Tibial nerve (tissue), 4 donors: ENCODE data around the gene CHTF8. TPM values are rescaled to one million over a fixed set of nuclear protein-coding genes. Genes with fewer than 3 reads are reported as not detected.
"Not testable (repeated sequence)": the region's sequence is repeated elsewhere in the genome, so short reads cannot be mapped to it uniquely, and the experiment has no call there.

ENCODE experiments used
- DNase-seq, 2 donors: peaks; one replicate each; pipeline ENCODE4 v3.0.0-alpha.2; 2019; ENCODE audit warnings: low spot score in 2 of 2
- H3K27ac ChIP-seq, 4 donors: fragments of 200-600 bp; sonication (generic) in 3 of 4; one replicate each; pipeline ENCODE4 v1.5.1; 2017 to 2019; ENCODE audit warnings: mild to moderate bottlenecking in 1 of 4
- H3K27me3 ChIP-seq, 2 donors: fragments of 200-600 bp; sonication (generic) in 1 of 2; one replicate each; pipeline versions ENCODE4 v1.5.1 to v1.6.0; 2017 to 2019
- H3K36me3 ChIP-seq, 3 donors: fragments of 200-600 bp; sonication (generic); one replicate each; pipeline ENCODE4 v1.5.1; 2018 to 2019
- H3K4me1 ChIP-seq, 4 donors: fragments of 200-600 bp; sonication (generic) in 3 of 4; one replicate each; pipeline ENCODE4 v1.5.1; 2017 to 2019
- H3K4me3 ChIP-seq, 4 donors: fragments of 200-600 bp; sonication (generic) in 3 of 4; one replicate each; pipeline ENCODE4 v1.5.1; 2017 to 2019; ENCODE audit warnings: mild to moderate bottlenecking in 1 of 4, moderate library complexity in 1 of 4
- H3K9me3 ChIP-seq, 4 donors: fragments of 200-600 bp; sonication (generic) in 3 of 4; one replicate each; pipeline ENCODE4 v1.5.1; 2017 to 2019
- CTCF ChIP-seq, 5 experiments: fragments of 200-600 bp in 3 of 5; fragments of 450-650 bp in 2 of 5; sonication (generic) in 3 of 5; IDR thresholded peaks; one replicate each; pipeline ENCODE4 v1.5.1; 2016 to 2019; ENCODE audit warnings: antibody characterized with exemption in 5 of 5, mild to moderate bottlenecking in 3 of 5, moderate library complexity in 2 of 5
- EP300 ChIP-seq, 2 donors: sonication (generic); formaldehyde crosslinking; IDR thresholded peaks; one replicate each; pipeline ENCODE4 v1.6.1; 2017; ENCODE audit warnings: antibody characterized with exemption in 2 of 2, mild to moderate bottlenecking in 1 of 2
- POLR2A ChIP-seq, 2 donors: fragments of 450-650 bp; IDR thresholded peaks; one replicate each; pipeline ENCODE4 v1.6.1; 2017; ENCODE audit warnings: antibody characterized with exemption in 2 of 2, mild to moderate bottlenecking in 2 of 2, moderate library complexity in 2 of 2
- WGBS, 2 donors: methylation state at CpG; one replicate each; pipeline ENCODE4 v1.1.5; 2018; 5-methylcytosine and 5-hydroxymethylcytosine counted together
- total RNA-seq, 4 donors: library from RNA; depleted of rRNA; stranded (reverse); fragments of >200 nt; gene quantifications; one replicate each; pipeline ENCODE4 v1.1.0, GENCODE V29; 2016

The CHTF8 gene
- total RNA-seq, 4 donors from 2014 or later = 58.8 to 99.0 (median 76.5) TPM

GRCh38 chr16:69126221-69126620 lies 6.2 kb downstream of the CHTF8 start:
- no peak for DNase-seq
- WGBS, 2 donors = 84 to 85% methylated on average over 3 of the region's 3 CpGs
- peaks cover 0 to 36% (median 0%) of the 10 kb centered on the region in 3 donors for H3K36me3 ChIP-seq
- no peak overlapping the region for H3K27ac ChIP-seq
- H3K4me3 ChIP-seq = no peak overlapping the region
- no peak for TF ChIP-seq POLR2A (IDR thresholded peaks at IDR 0.05)
- TF ChIP-seq EP300 (IDR thresholded peaks at IDR 0.05) = no peak
- TF ChIP-seq CTCF (IDR thresholded peaks at IDR 0.05) = no peak
- no peaks in the 10 kb centered on the region for H3K27me3 ChIP-seq
- peaks cover 0 to 34% (median 0%) of the 10 kb centered on the region in 4 donors for H3K4me1 ChIP-seq
- H3K9me3 ChIP-seq = no peaks in the 10 kb centered on the region

- WGBS, 2 donors = 94 to 96% methylated on average over 14 of the region's 14 CpGs
- Histone ChIP-seq H3K4me1 (peaks cover 0 to 21% (median 0%) of the 10 kb centered on the region in 4 donors), H3K36me3 (peaks cover 0 to 49% (median 3%) of the 10 kb centered on the region in 3 donors)
- not testable (repeated sequence) for H3K9me3 ChIP-seq, H3K27ac ChIP-seq, H3K4me3 ChIP-seq, H3K27me3 ChIP-seq, DNase-seq
Measured at GRCh38 chr16:69124961-69125360, 7.4 kb downstream of the CHTF8 start.

- peaks cover 0 to 18% (median 0%) of the 10 kb centered on the region in 4 donors for H3K4me1 ChIP-seq
- not testable (repeated sequence) for H3K4me3 ChIP-seq, H3K27ac ChIP-seq, H3K9me3 ChIP-seq, H3K27me3 ChIP-seq, DNase-seq
- 90 to 91% methylated on average over 8 of the region's 8 CpGs for WGBS, 2 donors
- peaks cover 0 to 53% (median 8%) of the 10 kb centered on the region in 3 donors for H3K36me3 ChIP-seq
Measured at GRCh38 chr16:69124406-69124805, 8.0 kb downstream of the CHTF8 start.

- Histone ChIP-seq H3K27me3 (no peaks in the 10 kb centered on the region), H3K9me3 (no peaks in the 10 kb centered on the region), H3K27ac (no peak overlapping the region), H3K4me1 (peaks cover 0 to 22% (median 0%) of the 10 kb centered on the region in 4 donors), H3K36me3 (peaks cover 0 to 53% (median 11%) of the 10 kb centered on the region in 3 donors), H3K4me3 (no peak overlapping the region)
- peak in 1 of 2 donors; percentile 30 for DNase-seq
- WGBS, 2 donors = 81 to 84% methylated on average over 3 of the region's 3 CpGs
- TF ChIP-seq CTCF (IDR thresholded peaks at IDR 0.05) (peak; percentile 40 to 69 (median 58)), EP300 (IDR thresholded peaks at IDR 0.05) (no peak), POLR2A (IDR thresholded peaks at IDR 0.05) (no peak)
Measured at GRCh38 chr16:69123910-69124309, 8.5 kb downstream of the CHTF8 start.

GRCh38 chr16:69120096-69120664 lies 12.2 kb downstream of the CHTF8 start:
- Histone ChIP-seq H3K9me3 (no peaks in the 10 kb centered on the region), H3K27me3 (no peaks in the 10 kb centered on the region), H3K4me1 (peaks cover 0 to 20% (median 3%) of the 10 kb centered on the region in 4 donors), H3K36me3 (peaks cover 0 to 77% (median 14%) of the 10 kb centered on the region in 3 donors), H3K4me3 (no peak overlapping the region), H3K27ac (no peak overlapping the region)
- TF ChIP-seq POLR2A (IDR thresholded peaks at IDR 0.05) (no peak), EP300 (IDR thresholded peaks at IDR 0.05) (no peak), CTCF (IDR thresholded peaks at IDR 0.05) (no peak)
- no peak for DNase-seq
- 92 to 95% methylated on average over 19 of the region's 19 CpGs for WGBS, 2 donors

- 100% methylated on average over 1 to 2 of the region's 2 CpGs for WGBS, 2 donors
- H3K27me3 ChIP-seq = no peaks in the 10 kb centered on the region
- H3K27ac ChIP-seq = no peak overlapping the region
- peaks cover 0 to 20% (median 3%) of the 10 kb centered on the region in 4 donors for H3K4me1 ChIP-seq
- DNase-seq = no peak
- TF ChIP-seq EP300 (IDR thresholded peaks at IDR 0.05) (no peak), CTCF (IDR thresholded peaks at IDR 0.05) (no peak)
- H3K4me3 ChIP-seq = no peak overlapping the region
- no peaks in the 10 kb centered on the region for H3K9me3 ChIP-seq
- H3K36me3 ChIP-seq = peaks cover 0 to 83% (median 14%) of the 10 kb centered on the region in 3 donors
Measured at GRCh38 chr16:69119536-69119935, 12.9 kb downstream of the CHTF8 start.
